Stromal cell of bone marrow (primary cell): ENCODE results near the gene ANXA11.
"Not testable (repeated sequence)": the region's sequence is repeated elsewhere in the genome, so short reads cannot be mapped to it uniquely, and the experiment has no call there.

ENCODE experiments used
- DNase-seq: peaks from one replicate; pipeline ENCODE4 v3.0.0-alpha.2; 2012; ENCODE audit warnings: low read depth

ANXA11 gene

GRCh38 chr10:80207768-80208370 lies 2.5 kb upstream of the ANXA11 start:
- DNase-seq = no peak

GRCh38 chr10:80206277-80206655 lies 929 bp upstream of the ANXA11 start:
- no peak for DNase-seq

GRCh38 chr10:80204677-80205476 lies 460 bp downstream of the ANXA11 start:
- DNase-seq = no peak

- no peak for DNase-seq
These were observed 1.3 kb downstream of the ANXA11 start for GRCh38 chr10:80203835-80204676.

GRCh38 chr10:80202934-80203834 lies 2.2 kb downstream of the ANXA11 start:
- peak; percentile 86 for DNase-seq

- DNase-seq = not testable (repeated sequence)
These were observed 2.8 kb downstream of the ANXA11 start for GRCh38 chr10:80202530-80202929.

- no peak for DNase-seq
These were observed 3.7 kb downstream of the ANXA11 start for GRCh38 chr10:80201608-80202141.

GRCh38 chr10:80200687-80201086 lies 4.7 kb downstream of the ANXA11 start:
- no peak for DNase-seq

GRCh38 chr10:80200259-80200658 lies 5.1 kb downstream of the ANXA11 start:
- DNase-seq = no peak

GRCh38 chr10:80199828-80200227 lies 5.5 kb downstream of the ANXA11 start:
- peak; percentile 93 for DNase-seq

GRCh38 chr10:80197972-80198916 lies 7.1 kb downstream of the ANXA11 start:
- no peak for DNase-seq

GRCh38 chr10:80196950-80197315 lies 8.4 kb downstream of the ANXA11 start:
- no peak for DNase-seq

GRCh38 chr10:80196270-80196949 lies 8.9 kb downstream of the ANXA11 start:
- no peak for DNase-seq

- DNase-seq = no peak
These were observed 10.2 kb downstream of the ANXA11 start for GRCh38 chr10:80195046-80195574.

- no peak for DNase-seq
These were observed 10.8 kb downstream of the ANXA11 start for GRCh38 chr10:80194373-80195045.

- no peak for DNase-seq
These were observed 12.8 kb downstream of the ANXA11 start for GRCh38 chr10:80192553-80192952.

- DNase-seq = no peak
These were observed 13.6 kb downstream of the ANXA11 start for GRCh38 chr10:80191589-80192270.

- no peak for DNase-seq
These were observed 16.6 kb downstream of the ANXA11 start for GRCh38 chr10:80188713-80189112.
